ENCODE results near the gene GLB1L2.

GLB1L2 gene

GRCh38 chr11:134349109-134349801 is 17.5 kb downstream of the GLB1L2 start:
- DNase-seq (ENCODE audit: low read depth), result no peak

GRCh38 chr11:134349802-134350355 is 18.1 kb downstream of the GLB1L2 start:
- no peak for DNase-seq (ENCODE audit: low read depth)

- no peak for DNase-seq (ENCODE audit: low read depth)
These were observed 18.6 kb downstream of the GLB1L2 start for GRCh38 chr11:134350381-134350780.

GRCh38 chr11:134352111-134352510 is 20.3 kb downstream of the GLB1L2 start:
- DNase-seq (ENCODE audit: low read depth), result no peak

GRCh38 chr11:134355136-134355535 is 23.3 kb downstream of the GLB1L2 start:
- no peak for DNase-seq (ENCODE audit: low read depth)

GRCh38 chr11:134355656-134356055 is 23.9 kb downstream of the GLB1L2 start:
- DNase-seq (ENCODE audit: low read depth), result no peak

DNA sequence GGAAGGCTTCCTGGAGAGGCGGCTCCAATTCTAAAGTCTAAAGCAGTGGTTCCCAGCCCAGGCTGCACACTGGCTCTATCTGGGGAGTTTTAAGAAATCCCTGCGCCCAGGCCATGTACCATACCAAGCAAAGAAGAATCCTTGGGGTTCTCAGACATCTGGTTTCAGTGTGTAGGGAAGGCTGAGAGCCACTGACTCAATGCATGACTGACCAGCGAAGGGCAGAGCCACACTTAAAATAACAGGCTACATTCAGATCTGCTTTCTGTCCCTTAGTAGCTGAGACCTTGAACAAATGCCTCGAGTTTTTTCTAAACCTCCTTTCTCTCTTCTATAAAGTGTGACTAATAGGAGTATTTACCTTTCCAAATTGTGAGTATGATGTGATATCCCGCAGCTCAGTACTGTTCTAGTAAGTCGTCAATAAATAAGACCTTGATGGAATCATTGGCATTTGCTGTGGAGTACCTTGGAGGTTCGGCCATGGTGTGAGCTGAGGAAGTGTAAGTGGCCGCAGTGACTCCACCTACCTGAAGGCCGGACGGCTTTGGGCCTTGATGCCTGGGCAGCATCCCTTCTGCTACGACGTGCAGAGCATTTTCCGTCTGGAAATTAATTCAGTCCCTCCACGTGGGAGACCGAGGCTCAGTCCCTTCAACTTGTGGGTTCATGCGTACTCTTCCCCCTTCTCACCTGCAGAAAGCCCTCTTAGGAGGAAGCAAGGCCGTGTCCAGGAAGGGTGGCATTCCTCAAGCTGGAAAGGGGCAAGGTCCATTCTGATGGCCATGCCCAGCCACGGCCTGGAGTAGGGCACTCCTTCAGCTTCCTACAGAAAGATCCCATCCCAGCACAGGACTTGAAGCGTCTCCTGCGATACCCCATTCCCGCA is 25.1 kb downstream of the GLB1L2 start:
- no peak for DNase-seq (ENCODE audit: low read depth)

- DNase-seq (ENCODE audit: low read depth), result no peak
These were observed 25.7 kb downstream of the GLB1L2 start for GRCh38 chr11:134357545-134357839.

DNA sequence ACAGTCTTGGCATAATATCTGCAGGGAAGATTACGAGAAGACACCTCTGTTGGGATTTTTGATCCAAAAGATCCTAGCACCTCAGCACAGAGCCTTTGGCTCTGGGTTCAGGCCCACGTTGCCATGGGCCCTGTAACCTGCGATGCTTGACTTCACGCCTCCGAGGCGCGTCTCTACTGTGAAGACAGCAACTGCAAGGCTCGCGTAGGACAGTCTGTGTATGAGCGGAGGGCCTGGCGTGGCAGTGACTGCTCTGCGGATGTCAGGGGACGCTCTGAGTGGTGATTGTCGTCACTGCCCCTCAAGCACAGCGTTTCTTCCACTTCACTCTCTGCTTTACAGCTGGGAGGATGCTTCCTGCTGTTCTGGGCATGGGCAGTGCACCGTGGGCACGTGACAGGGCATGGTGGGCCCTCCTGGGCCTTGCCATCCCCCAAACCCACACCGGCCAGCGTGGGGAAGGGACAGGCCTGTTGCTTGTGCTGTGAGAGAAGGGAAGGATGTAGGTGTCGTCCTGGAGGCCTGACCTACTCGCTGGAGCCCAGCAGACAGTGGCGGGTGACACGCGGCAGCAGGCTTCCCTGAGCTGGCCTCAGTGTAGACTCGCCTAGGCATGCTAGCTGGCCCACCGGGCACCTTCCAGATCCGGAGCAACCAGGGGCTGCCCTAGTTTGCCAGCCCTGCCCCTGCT is 26.5 kb downstream of the GLB1L2 start:
- no peak for DNase-seq (ENCODE audit: low read depth)

- DNase-seq (ENCODE audit: low read depth), result no peak
These were observed 27.2 kb downstream of the GLB1L2 start for GRCh38 chr11:134358856-134359490.

DNA sequence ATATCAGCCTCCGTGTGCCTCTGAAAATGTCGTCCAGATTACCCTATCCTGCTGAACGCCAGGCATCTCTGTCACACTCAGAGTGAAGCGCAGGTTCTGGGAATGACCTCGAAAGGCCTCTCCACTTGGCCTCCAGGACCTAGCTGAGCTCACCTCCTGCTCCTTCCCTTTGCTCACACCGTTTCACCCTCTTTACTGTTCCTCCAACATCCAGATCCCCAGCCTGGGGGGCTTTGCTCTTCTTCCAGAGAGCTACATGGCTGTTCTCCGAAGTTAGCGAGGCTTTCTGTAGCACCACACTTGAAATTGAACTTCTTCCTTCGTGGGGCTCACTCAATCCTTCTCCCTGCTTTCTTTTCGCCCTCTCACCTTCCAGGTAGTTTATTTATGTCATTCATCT is 27.9 kb downstream of the GLB1L2 start:
- DNase-seq (ENCODE audit: low read depth), result no peak

GRCh38 chr11:134360050-134360835 is 28.5 kb downstream of the GLB1L2 start:
- peak; percentile 48 for DNase-seq (ENCODE audit: low read depth)

DNA sequence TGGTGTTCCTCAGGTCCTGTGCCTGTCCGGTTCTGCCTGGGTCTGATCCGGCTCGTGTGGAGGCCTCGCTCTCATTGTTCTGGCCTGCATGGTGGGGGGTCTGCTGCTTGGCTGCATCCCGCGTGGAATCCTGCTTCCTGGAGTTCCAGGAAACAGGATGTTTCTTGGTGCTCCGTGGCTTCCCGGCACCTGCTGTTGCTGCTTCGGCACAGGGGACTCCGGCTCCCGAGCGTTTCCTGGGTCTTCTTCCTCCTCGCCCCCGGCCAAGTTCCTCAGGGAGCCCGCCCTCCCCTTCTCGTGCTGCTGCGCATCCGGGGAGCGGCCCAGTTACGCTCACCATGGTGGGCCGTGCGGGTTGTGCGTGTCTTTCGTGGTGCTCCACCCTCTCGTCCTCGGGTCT is 29.9 kb downstream of the GLB1L2 start:
- no peak for DNase-seq (ENCODE audit: low read depth)

DNA sequence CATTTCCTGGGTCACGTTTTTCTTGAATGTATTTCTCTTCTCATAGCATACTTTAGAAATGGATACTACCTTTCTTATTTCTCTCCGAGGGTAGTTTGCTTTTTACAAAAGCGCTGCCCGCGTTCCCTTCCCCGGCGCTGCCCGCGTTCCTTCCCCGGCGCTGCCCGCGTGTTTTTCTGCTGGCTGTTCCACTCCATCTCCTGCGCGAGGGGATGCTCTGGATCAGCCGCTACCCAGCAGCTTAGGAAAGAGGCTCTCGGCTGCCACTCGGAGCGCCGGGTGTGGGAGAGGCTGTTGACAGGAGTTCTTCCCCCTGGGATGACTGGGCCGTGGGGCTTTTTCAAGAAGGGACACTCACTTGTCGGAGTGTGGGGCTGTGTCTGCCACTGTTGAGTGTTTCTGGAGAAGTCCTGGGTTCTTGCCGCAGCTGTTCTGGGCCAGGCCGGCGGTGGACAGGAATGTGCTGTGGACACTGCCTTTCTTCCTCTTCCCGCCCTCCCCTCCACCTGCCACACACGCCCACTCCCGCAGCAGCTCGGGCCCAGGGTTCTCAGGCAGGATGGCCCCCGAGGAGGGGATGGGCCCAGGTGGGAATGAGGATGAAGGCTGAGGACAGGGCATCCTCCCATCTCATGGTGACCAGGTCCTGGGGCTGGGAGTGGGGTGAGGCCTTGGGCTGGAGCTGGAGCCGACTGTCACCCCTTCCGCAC is 30.6 kb downstream of the GLB1L2 start:
- no peak for DNase-seq (ENCODE audit: low read depth)

DNA sequence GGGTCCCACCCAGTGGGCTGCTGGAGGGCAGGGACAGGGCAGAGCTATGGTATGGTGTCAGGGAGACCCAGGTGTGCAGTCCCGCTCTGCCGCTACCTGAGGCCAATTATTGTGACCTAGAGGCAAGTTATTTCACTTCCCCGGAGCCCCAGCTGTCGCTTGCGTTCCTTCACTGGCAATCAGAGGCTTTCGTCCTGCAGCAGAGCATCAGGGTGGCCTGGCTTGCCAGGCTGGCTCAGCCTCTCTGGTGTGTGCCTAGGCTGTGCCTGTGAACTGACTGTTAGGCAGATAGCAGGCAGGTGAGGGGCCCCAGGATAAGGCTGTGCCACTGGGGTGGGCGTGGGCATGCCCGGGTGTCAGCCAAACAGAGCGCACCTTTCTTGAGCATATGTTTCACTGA is 31.4 kb downstream of the GLB1L2 start:
- no peak for DNase-seq (ENCODE audit: low read depth)

GRCh38 chr11:134363592-134363991 is 31.8 kb downstream of the GLB1L2 start:
- DNase-seq (ENCODE audit: low read depth), result no peak

GRCh38 chr11:134364261-134364660 is 32.5 kb downstream of the GLB1L2 start:
- no peak for DNase-seq (ENCODE audit: low read depth)

GRCh38 chr11:134365011-134365925 is 33.5 kb downstream of the GLB1L2 start:
- DNase-seq (ENCODE audit: low read depth), result no peak

DNA sequence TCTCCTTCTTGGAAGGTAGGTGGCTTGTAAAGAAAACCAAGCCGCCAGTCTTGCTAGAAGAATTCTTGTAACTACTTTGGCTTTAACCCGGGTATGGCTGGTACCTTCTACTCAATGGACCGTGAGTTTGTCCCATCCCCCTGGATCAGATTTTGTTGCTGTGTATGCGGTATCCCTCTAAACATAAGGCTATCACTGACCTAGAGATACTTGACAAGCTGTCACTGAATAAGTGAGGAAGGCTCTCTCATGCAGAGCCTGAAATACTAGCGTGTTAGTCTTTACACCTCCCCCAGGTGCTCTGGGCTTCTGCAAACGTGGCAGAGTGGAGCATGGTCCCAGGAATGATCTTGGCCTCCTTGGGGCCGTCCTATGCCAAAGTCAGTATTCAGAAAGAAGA is 34.5 kb downstream of the GLB1L2 start:
- DNase-seq (ENCODE audit: low read depth), result no peak

DNA sequence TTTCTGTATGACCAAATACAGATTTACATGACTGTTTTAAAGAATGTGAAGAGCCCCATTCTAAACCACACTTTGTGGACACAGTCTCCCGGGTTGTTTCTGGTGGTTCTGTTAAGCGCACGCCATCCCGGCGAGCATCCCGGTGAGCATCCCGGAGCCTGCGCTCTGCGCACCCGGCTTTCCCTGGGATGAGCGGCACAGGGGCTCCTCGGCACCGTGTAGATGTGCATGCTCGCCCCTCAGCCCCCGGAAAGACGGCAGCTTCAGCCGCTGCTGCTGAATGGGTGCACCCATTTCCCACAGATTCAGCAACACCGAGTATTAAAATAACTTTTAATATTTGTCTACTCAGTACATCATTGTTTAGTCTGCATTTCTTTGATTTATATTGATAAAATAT is 36.0 kb downstream of the GLB1L2 start:
- no peak for DNase-seq (ENCODE audit: low read depth)
